Stomach (tissue), 4 donors: Measurements from ENCODE around the gene RARG.

Experiments used
- EP300 ChIP-seq: sonication (generic); formaldehyde crosslinking; IDR thresholded peaks from one replicate; pipeline ENCODE4 v1.6.1; 2017; ENCODE audit warnings: antibody characterized with exemption
- POLR2A ChIP-seq, 4 donors: fragments of 450-650 bp; IDR thresholded peaks; one replicate each; pipeline ENCODE4 v1.6.1; 2016; ENCODE audit warnings: antibody characterized with exemption in 4 of 4, control low read depth in 2 of 4, mild to moderate bottlenecking in 1 of 4, moderate library complexity in 1 of 4
- POLR2AphosphoS5 ChIP-seq, 3 donors: sonication (generic); formaldehyde crosslinking; IDR thresholded peaks; one replicate each; pipeline ENCODE4 v1.6.1; 2016; ENCODE audit warnings: antibody characterized with exemption in 3 of 3
- TF ChIP-seq, protein P1 (sequence below), 7 experiments: fragments of 450-650 bp in 4 of 7; fragments of 200-600 bp in 3 of 7; sonication (generic) in 3 of 7; IDR thresholded peaks; one replicate each; pipeline ENCODE4 v1.5.1; 2016 to 2019; ENCODE audit warnings: antibody characterized with exemption in 7 of 7, control low read depth in 2 of 7, mild to moderate bottlenecking in 1 of 7

DNA sequence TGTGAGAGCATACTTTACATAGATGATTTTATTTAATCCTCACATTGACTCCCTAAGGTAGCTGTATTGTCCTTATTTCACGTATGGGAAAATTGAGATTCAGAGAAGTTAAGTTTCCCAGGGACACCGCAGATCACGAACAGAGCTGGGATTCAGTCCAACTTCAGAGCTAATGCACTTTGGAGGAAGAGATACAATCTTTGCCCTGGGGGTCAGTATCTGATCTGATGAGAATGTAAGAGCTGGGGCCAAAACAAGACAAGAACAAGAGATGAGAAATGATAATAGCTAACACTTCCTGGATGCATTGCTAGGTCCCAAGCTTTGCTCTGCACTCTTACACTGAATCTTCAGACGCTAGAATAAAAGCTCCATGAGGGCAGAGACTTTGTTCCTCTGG is 45.3 kb downstream of the RARG start:
- TF ChIP-seq, protein P1, sequence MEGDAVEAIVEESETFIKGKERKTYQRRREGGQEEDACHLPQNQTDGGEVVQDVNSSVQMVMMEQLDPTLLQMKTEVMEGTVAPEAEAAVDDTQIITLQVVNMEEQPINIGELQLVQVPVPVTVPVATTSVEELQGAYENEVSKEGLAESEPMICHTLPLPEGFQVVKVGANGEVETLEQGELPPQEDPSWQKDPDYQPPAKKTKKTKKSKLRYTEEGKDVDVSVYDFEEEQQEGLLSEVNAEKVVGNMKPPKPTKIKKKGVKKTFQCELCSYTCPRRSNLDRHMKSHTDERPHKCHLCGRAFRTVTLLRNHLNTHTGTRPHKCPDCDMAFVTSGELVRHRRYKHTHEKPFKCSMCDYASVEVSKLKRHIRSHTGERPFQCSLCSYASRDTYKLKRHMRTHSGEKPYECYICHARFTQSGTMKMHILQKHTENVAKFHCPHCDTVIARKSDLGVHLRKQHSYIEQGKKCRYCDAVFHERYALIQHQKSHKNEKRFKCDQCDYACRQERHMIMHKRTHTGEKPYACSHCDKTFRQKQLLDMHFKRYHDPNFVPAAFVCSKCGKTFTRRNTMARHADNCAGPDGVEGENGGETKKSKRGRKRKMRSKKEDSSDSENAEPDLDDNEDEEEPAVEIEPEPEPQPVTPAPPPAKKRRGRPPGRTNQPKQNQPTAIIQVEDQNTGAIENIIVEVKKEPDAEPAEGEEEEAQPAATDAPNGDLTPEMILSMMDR (IDR thresholded peaks at IDR 0.05) = no peak
- TF ChIP-seq POLR2A (IDR thresholded peaks at IDR 0.05) = no peak
- no peak for TF ChIP-seq EP300
- TF ChIP-seq POLR2AphosphoS5 (IDR thresholded peaks at IDR 0.05) = no peak
